B cell (primary cell): ENCODE results near the gene LPCAT3.
"Not testable (repeated sequence)": the region's sequence is repeated elsewhere in the genome, so short reads cannot be mapped to it uniquely, and the experiment has no call there.

Source experiments
- CTCF ChIP-seq: fragments of 200-600 bp; IDR thresholded peaks from one replicate; pipeline ENCODE4 v1.8.0; 2022; ENCODE audit warnings: antibody characterized with exemption, mild to moderate bottlenecking
- EZH2 ChIP-seq: IDR thresholded peaks from 2 replicates; pipeline ENCODE4 v1.6.1; 2012; ENCODE audit warnings: borderline replicate concordance, low read depth, mild to moderate bottlenecking, moderate library complexity, low read length; ENCODE audit not compliant: insufficient read depth, poor library complexity, severe bottlenecking

- not testable (repeated sequence) for TF ChIP-seq CTCF, EZH2
These were observed 31.7 kb upstream of the LPCAT3 start for GRCh38 chr12:7049973-7050372.
